Kidney epithelial cell (primary cell): ENCODE results near the gene CDADC1. TPM values are rescaled to one million over a fixed set of nuclear protein-coding genes. Genes with fewer than 3 reads are reported as not detected.

Source experiments
- DNase-seq: peaks from one replicate; pipeline ENCODE4 v3.0.0-alpha.2; 2010; ENCODE audit warnings: low read depth
- H3K27me3 ChIP-seq: 2 replicates; pipeline ENCODE4 v1.6.0; 2011; ENCODE audit warnings: low read length; ENCODE audit not compliant: control insufficient read depth, insufficient read depth
- H3K36me3 ChIP-seq: 2 replicates; pipeline ENCODE4 v1.5.1; 2011; ENCODE audit warnings: low read length; ENCODE audit not compliant: control insufficient read depth, insufficient read depth
- H3K4me3 ChIP-seq: 2 replicates; pipeline ENCODE4 v1.5.1; 2011; ENCODE audit warnings: low read depth, mild to moderate bottlenecking, control low read depth, low read length
- CTCF ChIP-seq: IDR thresholded peaks from 2 replicates; pipeline ENCODE4 v1.5.1; 2011; ENCODE audit warnings: mild to moderate bottlenecking, moderate library complexity, low read length, control low read depth, inconsistent platforms; ENCODE audit not compliant: insufficient read depth, poor library complexity, severe bottlenecking
- total RNA-seq: library from RNA; depleted of rRNA; stranded (reverse); fragments of >200 nt; gene quantifications from 2 replicates; pipeline ENCODE4 v1.2.3, GENCODE V29; 2015

Gene CDADC1
- total RNA-seq, 1 donor from 2014 or later: 7.6 TPM

GRCh38 chr13:49315036-49315565 lies 67.4 kb downstream of the CDADC1 start:
- DNase-seq: no peak
- Histone ChIP-seq H3K4me3 (no peak overlapping the region), H3K36me3 (no peaks in the 10 kb centered on the region), H3K27me3 (no peaks in the 10 kb centered on the region)
- TF ChIP-seq CTCF: no peak

GRCh38 chr13:49315756-49316482 lies 68.2 kb downstream of the CDADC1 start:
- no peak overlapping the region for H3K4me3 ChIP-seq
- TF ChIP-seq CTCF: no peak
- DNase-seq: no peak
- no peaks in the 10 kb centered on the region for H3K36me3 ChIP-seq
- no peaks in the 10 kb centered on the region for H3K27me3 ChIP-seq

GRCh38 chr13:49319551-49319950 lies 71.8 kb downstream of the CDADC1 start:
- DNase-seq: no peak
- Histone ChIP-seq H3K36me3 (no peaks in the 10 kb centered on the region), H3K27me3 (no peaks in the 10 kb centered on the region), H3K4me3 (no peak overlapping the region)
- no peak for TF ChIP-seq CTCF

- no peak for DNase-seq
- no peak for TF ChIP-seq CTCF
- no peaks in the 10 kb centered on the region for H3K36me3 ChIP-seq
- no peak overlapping the region for H3K4me3 ChIP-seq
- H3K27me3 ChIP-seq: no peaks in the 10 kb centered on the region
These were observed 72.2 kb downstream of the CDADC1 start for GRCh38 chr13:49319951-49320350.

- Histone ChIP-seq H3K36me3 (no peaks in the 10 kb centered on the region), H3K4me3 (no peak overlapping the region), H3K27me3 (no peaks in the 10 kb centered on the region)
- no peak for DNase-seq
- TF ChIP-seq CTCF: no peak
These were observed 73.2 kb downstream of the CDADC1 start for GRCh38 chr13:49320975-49321374.

- no peak for DNase-seq
- H3K4me3 ChIP-seq: no peak overlapping the region
These were observed 75.0 kb downstream of the CDADC1 start for GRCh38 chr13:49322702-49323101.

More at GRCh38 chr13:49322702-49323101, 75.0 kb downstream of the CDADC1 start:
- no peak for TF ChIP-seq CTCF
- no peaks in the 10 kb centered on the region for H3K27me3 ChIP-seq
- no peaks in the 10 kb centered on the region for H3K36me3 ChIP-seq
